Left ventricle myocardium inferior (tissue), 1 donor: ENCODE data around the gene PHF21A. TPM values are rescaled to one million over a fixed set of nuclear protein-coding genes. Genes with fewer than 3 reads are reported as not detected.

Source experiments
- DNase-seq: peaks from one replicate; pipeline ENCODE4 v3.0.0-alpha.2; 2020
- H3K27ac ChIP-seq: fragments of 200-600 bp; replicated peaks from 2 replicates; pipeline ENCODE4 v1.8.0; 2021
- H3K27me3 ChIP-seq: fragments of 200-600 bp; 2 replicates; pipeline ENCODE4 v1.8.0; 2021; ENCODE audit warnings: low read depth
- H3K36me3 ChIP-seq: fragments of 200-600 bp; 2 replicates; pipeline ENCODE4 v1.8.0; 2021
- H3K4me1 ChIP-seq: fragments of 200-600 bp; 2 replicates; pipeline ENCODE4 v1.8.0; 2021
- H3K4me3 ChIP-seq: fragments of 200-600 bp; 2 replicates; pipeline ENCODE4 v1.8.0; 2021; ENCODE audit warnings: mild to moderate bottlenecking, moderate library complexity
- H3K9me3 ChIP-seq: fragments of 200-600 bp; replicated peaks from 2 replicates; pipeline ENCODE4 v1.8.0; 2021
- CTCF ChIP-seq: fragments of 200-600 bp; IDR thresholded peaks from 2 replicates; pipeline ENCODE4 v1.8.0; 2021; ENCODE audit warnings: antibody characterized with exemption, mild to moderate bottlenecking, borderline replicate concordance
- intact Hi-C: fragments of 100-400 bp; cut with micrococcal nuclease; formaldehyde crosslinking; loops from one replicate; pipeline ENCODE4 v1.11.0; 2022
- total RNA-seq: library from RNA; stranded (reverse); fragmentation: NEBNext Ultra II Directional; extraction: Animal tissue kit (Norgen Biotek cat#: 25700); gene quantifications from one replicate; pipeline ENCODE4 v1.2.1, GENCODE V29; 2021
- donor health status: DM: no; HTN: yes; CAD: no; lungs with severe emphysema.

Gene PHF21A
- total RNA-seq, 1 donor from 2014 or later: 36.6 TPM

GRCh38 chr11:46116007-46116711 lies 5.1 kb downstream of the PHF21A start:
- TF ChIP-seq CTCF: no peak
- Histone ChIP-seq H3K27me3 (no peaks in the 10 kb centered on the region), H3K4me3 (no peak overlapping the region), H3K27ac (peak overlapping the region; percentile 4), H3K36me3 (no peaks in the 10 kb centered on the region), H3K9me3 (no peaks in the 10 kb centered on the region), H3K4me1 (peaks cover 88% of the 10 kb centered on the region)
- intact Hi-C loops: no loop called here
- no peak for DNase-seq

DNA sequence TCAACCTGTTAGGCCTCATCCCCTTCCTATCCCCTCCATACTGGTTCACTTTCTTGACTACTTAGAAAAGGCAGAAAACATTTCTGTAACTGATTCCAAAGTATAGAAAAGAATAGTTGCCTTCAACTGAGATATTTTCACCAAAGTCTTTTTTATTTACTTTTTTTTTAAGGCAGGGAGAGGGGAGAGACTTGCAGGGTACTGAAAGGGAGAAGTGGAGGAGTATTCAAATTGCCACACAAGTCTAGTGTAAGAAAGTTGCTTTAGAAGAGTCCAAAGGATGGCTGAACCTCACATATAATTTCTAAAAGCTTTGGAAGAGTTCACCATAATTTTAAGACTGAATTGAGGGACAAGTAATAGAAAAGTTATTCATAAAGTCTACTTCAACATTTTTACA lies 6.3 kb downstream of the PHF21A start:
- intact Hi-C loops: no loop called here
- no peaks in the 10 kb centered on the region for H3K27me3 ChIP-seq
- no peak for TF ChIP-seq CTCF
- H3K4me3 ChIP-seq: no peak overlapping the region
- peak overlapping the region; percentile 17 for H3K27ac ChIP-seq
- DNase-seq: no peak
- no peaks in the 10 kb centered on the region for H3K36me3 ChIP-seq
- H3K9me3 ChIP-seq: no peaks in the 10 kb centered on the region
- peaks cover 79% of the 10 kb centered on the region for H3K4me1 ChIP-seq

GRCh38 chr11:46114378-46114777 lies 6.9 kb downstream of the PHF21A start:
- H3K9me3 ChIP-seq: no peaks in the 10 kb centered on the region
- peaks cover 78% of the 10 kb centered on the region for H3K4me1 ChIP-seq
- H3K4me3 ChIP-seq: no peak overlapping the region
- no peak for TF ChIP-seq CTCF
- DNase-seq: no peak
- H3K36me3 ChIP-seq: no peaks in the 10 kb centered on the region
- intact Hi-C loops: no loop called here
- H3K27me3 ChIP-seq: no peaks in the 10 kb centered on the region
- H3K27ac ChIP-seq: peak overlapping the region; percentile 17

- no peaks in the 10 kb centered on the region for H3K36me3 ChIP-seq
- H3K9me3 ChIP-seq: no peaks in the 10 kb centered on the region
- peak overlapping the region; percentile 22 for H3K4me3 ChIP-seq
- no peak for TF ChIP-seq CTCF
- intact Hi-C loops: no loop called here
- peaks cover 76% of the 10 kb centered on the region for H3K4me1 ChIP-seq
- H3K27ac ChIP-seq: no peak overlapping the region
- no peaks in the 10 kb centered on the region for H3K27me3 ChIP-seq
- no peak for DNase-seq
Observed at GRCh38 chr11:46112961-46113607, 8.2 kb downstream of the PHF21A start.

GRCh38 chr11:46108751-46109150 lies 12.5 kb downstream of the PHF21A start:
- H3K4me1 ChIP-seq: peaks cover 76% of the 10 kb centered on the region
- no peaks in the 10 kb centered on the region for H3K9me3 ChIP-seq
- H3K4me3 ChIP-seq: no peak overlapping the region
- intact Hi-C loops: no loop called here
- no peaks in the 10 kb centered on the region for H3K27me3 ChIP-seq
- H3K36me3 ChIP-seq: no peaks in the 10 kb centered on the region
- TF ChIP-seq CTCF: no peak
- no peak overlapping the region for H3K27ac ChIP-seq
- DNase-seq: no peak
